ENCODE measurements around the gene ZIC1.
A peak's percentile ranks its signal among the peaks of the same experiment; 100 is the strongest.

The ZIC1 gene

GRCh38 chr3:147418808-147419701 lies 9.9 kb downstream of the ZIC1 start:
- Histone ChIP-seq H3K27ac (ENCODE audit: low read length) (no peak overlapping the region), H4K20me1 (ENCODE audit: insufficient read depth, low read length) (no peaks in the 10 kb centered on the region), H3K4me2 (ENCODE audit: low read depth, low read length) (peak overlapping the region; percentile 48; the same call in 1 of the 2 replicates), H3K4me3 (ENCODE audit: low read length) (peak overlapping the region; percentile 33; the same call in 1 of the 2 replicates), H3K9me3 (replicated peaks; ENCODE audit: insufficient read depth, low read length) (no peaks in the 10 kb centered on the region), H3K79me2 (ENCODE audit: low read length) (no peaks in the 10 kb centered on the region), H2AFZ (ENCODE audit: low read length) (peak overlapping the region; percentile 77), H3K36me3 (replicated peaks; ENCODE audit: insufficient read depth, low read length) (no peaks in the 10 kb centered on the region), H3K27me3 (replicated peaks; ENCODE audit: insufficient read depth, low read length) (no peaks in the 10 kb centered on the region), H3K9me2 (replicated peaks; ENCODE audit: insufficient read depth, low read length) (no peaks in the 10 kb centered on the region), H3K4me1 (ENCODE audit: low read length) (peaks cover 9% of the 10 kb centered on the region; the same call in 1 of the 2 replicates), H3K9ac (ENCODE audit: low read length) (no peak overlapping the region), H3F3A (ENCODE audit: insufficient read depth, low read length) (no peaks in the 10 kb centered on the region)
- TF ChIP-seq CTCF (IDR thresholded peaks at IDR 0.05; ENCODE audit: low read length) = no peak
- no peak for TF ChIP-seq EZH2 (optimal IDR thresholded peaks at IDR 0.05; ENCODE audit: low read depth, low read length)
- no peak for TF ChIP-seq EZH2phosphoT487 (IDR thresholded peaks at IDR 0.05; ENCODE audit: low read length)
- peak; percentile 83 for DNase-seq

GRCh38 chr3:147419781-147420224 lies 10.6 kb downstream of the ZIC1 start:
- H3F3A ChIP-seq (ENCODE audit: insufficient read depth, low read length) = no peaks in the 10 kb centered on the region
- DNase-seq = no peak
- H4K20me1 ChIP-seq (ENCODE audit: insufficient read depth, low read length) = no peaks in the 10 kb centered on the region
- H3K9ac ChIP-seq (ENCODE audit: low read length) = no peak overlapping the region
- no peaks in the 10 kb centered on the region for H3K9me3 ChIP-seq (replicated peaks; ENCODE audit: insufficient read depth, low read length)
- H2AFZ ChIP-seq (ENCODE audit: low read length) = 0 out of 2 replicates have a peak overlapping the region, but pooled peaks have one; percentile 77
- peaks cover 9% of the 10 kb centered on the region; the same call in 1 of the 2 replicates for H3K4me1 ChIP-seq (ENCODE audit: low read length)
- H3K79me2 ChIP-seq (ENCODE audit: low read length) = no peaks in the 10 kb centered on the region
- H3K4me2 ChIP-seq (ENCODE audit: low read depth, low read length) = peak overlapping the region; percentile 48; the same call in 1 of the 2 replicates
- H3K4me3 ChIP-seq (ENCODE audit: low read length) = no peak overlapping the region
- TF ChIP-seq EZH2 (optimal IDR thresholded peaks at IDR 0.05; ENCODE audit: low read depth, low read length) = no peak
- TF ChIP-seq CTCF (IDR thresholded peaks at IDR 0.05; ENCODE audit: low read length) = no peak
- TF ChIP-seq EZH2phosphoT487 (IDR thresholded peaks at IDR 0.05; ENCODE audit: low read length) = no peak
- no peak overlapping the region for H3K27ac ChIP-seq (ENCODE audit: low read length)
- H3K27me3 ChIP-seq (replicated peaks; ENCODE audit: insufficient read depth, low read length) = no peaks in the 10 kb centered on the region
- H3K9me2 ChIP-seq (replicated peaks; ENCODE audit: insufficient read depth, low read length) = no peaks in the 10 kb centered on the region
- no peaks in the 10 kb centered on the region for H3K36me3 ChIP-seq (replicated peaks; ENCODE audit: insufficient read depth, low read length)

- Histone ChIP-seq H3K9ac (ENCODE audit: low read length) (no peak overlapping the region), H3K79me2 (ENCODE audit: low read length) (no peaks in the 10 kb centered on the region), H3K4me3 (ENCODE audit: low read length) (no peak overlapping the region), H3K27me3 (replicated peaks; ENCODE audit: insufficient read depth, low read length) (no peaks in the 10 kb centered on the region), H3K9me2 (replicated peaks; ENCODE audit: insufficient read depth, low read length) (no peaks in the 10 kb centered on the region), H3K4me1 (ENCODE audit: low read length) (peaks cover 9% of the 10 kb centered on the region; the same call in 1 of the 2 replicates), H3K27ac (ENCODE audit: low read length) (no peak overlapping the region), H3K4me2 (ENCODE audit: low read depth, low read length) (no peak overlapping the region), H2AFZ (ENCODE audit: low read length) (no peak overlapping the region), H3K36me3 (replicated peaks; ENCODE audit: insufficient read depth, low read length) (no peaks in the 10 kb centered on the region), H3F3A (ENCODE audit: insufficient read depth, low read length) (no peaks in the 10 kb centered on the region), H3K9me3 (replicated peaks; ENCODE audit: insufficient read depth, low read length) (no peaks in the 10 kb centered on the region), H4K20me1 (ENCODE audit: insufficient read depth, low read length) (no peaks in the 10 kb centered on the region)
- TF ChIP-seq CTCF (IDR thresholded peaks at IDR 0.05; ENCODE audit: low read length) (no peak), EZH2phosphoT487 (IDR thresholded peaks at IDR 0.05; ENCODE audit: low read length) (no peak), EZH2 (optimal IDR thresholded peaks at IDR 0.05; ENCODE audit: low read depth, low read length) (no peak)
- DNase-seq = no peak
Measured at GRCh38 chr3:147420353-147421183, 11.4 kb downstream of the ZIC1 start.

All from MM.1S (cell line).